ENCODE measurements around the gene ICOSLG.
"Not testable (repeated sequence)": the region's sequence is repeated elsewhere in the genome, so short reads cannot be mapped to it uniquely, and the experiment has no call there.

The ICOSLG gene

GRCh38 chr21:44258056-44258725 lies 17.4 kb upstream of the ICOSLG start:
- ChIA-PET POLR2A (no interaction called here), CTCF (interaction anchor here (1.1 to 1.7 kb wide), 2 partner anchors 10 to 40 kb away, joined by 3 to 6 read pairs; no protein-coding TSS in a partner anchor)
- no peak for DNase-seq (ENCODE audit: extremely low spot score)

DNA sequence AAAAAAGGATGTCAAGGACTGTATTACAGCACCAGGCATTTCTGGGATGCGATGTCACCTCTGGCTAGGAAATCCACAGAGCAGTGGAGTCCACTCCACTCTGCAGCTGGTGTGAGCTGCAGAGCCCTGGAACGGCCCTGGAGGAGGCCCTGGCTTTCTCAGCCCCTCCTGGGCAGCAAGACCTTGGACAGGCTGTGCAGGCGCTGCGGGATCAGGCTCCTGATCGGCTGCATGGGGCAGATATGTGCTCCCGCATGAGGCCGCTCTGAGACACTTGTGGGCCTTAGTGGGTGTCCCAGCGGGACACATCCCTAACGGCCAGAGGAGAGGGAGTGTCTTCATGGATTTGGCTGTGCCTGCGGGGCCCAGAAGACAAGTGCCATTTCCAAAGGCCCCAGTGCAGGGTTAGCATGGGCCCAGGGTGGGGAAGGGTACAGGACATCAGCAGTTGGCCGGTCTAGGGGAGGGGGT lies 14.8 kb upstream of the ICOSLG start:
- DNase-seq (ENCODE audit: extremely low spot score): no peak
- POLR2A ChIA-PET: no interaction called here
- CTCF ChIA-PET: interaction anchor here (1.7 to 1.8 kb wide), 2 partner anchors 12 to 42 kb away, joined by 6 to 7 read pairs; no protein-coding TSS in a partner anchor
- no peak for TF ChIP-seq CTCF (IDR thresholded peaks at IDR 0.05; ENCODE audit: control extremely low read depth, extremely low read depth, low read depth, missing control alignments)

More at GRCh38 chr21:44258056-44258725, 17.4 kb upstream of the ICOSLG start:
- TF ChIP-seq CTCF (IDR thresholded peaks at IDR 0.05; ENCODE audit: control extremely low read depth, extremely low read depth, low read depth, missing control alignments): no peak

- POLR2A ChIA-PET: interaction anchor here (0.5 kb wide), 1 partner anchor 10 kb away, joined by 5 read pairs; no protein-coding TSS in a partner anchor
- CTCF ChIA-PET: interaction anchor here (1.7 to 1.8 kb wide), 2 partner anchors 14 to 44 kb away, joined by 6 to 7 read pairs; no protein-coding TSS in a partner anchor
- DNase-seq (ENCODE audit: extremely low spot score): no peak
- TF ChIP-seq CTCF (IDR thresholded peaks at IDR 0.05; ENCODE audit: control extremely low read depth, extremely low read depth, low read depth, missing control alignments): no peak
These were observed 13.3 kb upstream of the ICOSLG start for GRCh38 chr21:44253832-44254710.

GRCh38 chr21:44249204-44250037 lies 8.7 kb upstream of the ICOSLG start:
- CTCF ChIA-PET; DNase-seq (ENCODE audit: extremely low spot score); POLR2A ChIA-PET: not testable (repeated sequence)

DNA sequence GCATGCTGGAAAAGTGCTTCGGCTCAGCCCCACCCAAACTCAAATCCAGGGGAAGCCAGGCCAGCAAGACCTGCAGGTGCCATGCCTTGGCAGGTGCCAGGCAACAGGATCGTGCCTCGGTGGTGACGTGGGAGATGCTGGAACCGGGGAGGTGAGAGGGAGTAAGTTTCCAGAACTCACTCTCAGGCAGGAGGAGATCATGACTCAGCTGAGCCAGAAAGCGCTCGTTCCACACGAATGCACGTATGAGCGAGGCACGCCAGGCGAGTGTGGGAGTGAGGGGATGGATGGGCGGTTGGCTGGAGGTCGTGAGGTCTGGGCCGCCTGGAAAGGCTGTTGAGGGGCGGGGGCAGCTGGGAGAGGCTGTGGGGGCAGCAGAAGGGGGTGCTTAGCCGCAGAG lies 7.2 kb upstream of the ICOSLG start:
- CTCF ChIA-PET; DNase-seq (ENCODE audit: extremely low spot score); POLR2A ChIA-PET: not testable (repeated sequence)

- CTCF ChIA-PET; POLR2A ChIA-PET; DNase-seq (ENCODE audit: extremely low spot score): not testable (repeated sequence)
These were observed 3.2 kb upstream of the ICOSLG start for GRCh38 chr21:44243980-44244379.

DNA sequence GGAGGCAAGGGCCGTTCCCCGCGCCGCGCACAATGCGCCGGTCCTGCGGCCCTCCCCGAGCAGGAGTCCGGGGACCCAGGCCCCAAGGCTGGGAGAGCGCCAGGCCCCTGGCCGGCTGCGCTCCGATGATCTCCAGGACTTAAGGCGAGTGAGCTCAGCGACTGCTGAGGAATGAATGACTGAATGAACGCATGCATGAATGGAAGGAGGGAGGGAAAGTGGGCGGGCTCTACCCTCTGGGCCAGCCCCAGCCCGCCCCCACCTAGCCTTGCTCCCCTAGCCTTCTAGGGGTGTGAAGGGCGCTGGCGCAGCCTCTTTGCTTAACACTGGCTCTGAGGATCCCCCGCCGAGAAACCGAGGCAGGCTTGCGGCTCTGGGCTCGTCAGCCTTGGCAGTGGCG lies 538 bp upstream of the ICOSLG start:
- POLR2A ChIA-PET; DNase-seq (ENCODE audit: extremely low spot score); CTCF ChIA-PET: not testable (repeated sequence)

DNA sequence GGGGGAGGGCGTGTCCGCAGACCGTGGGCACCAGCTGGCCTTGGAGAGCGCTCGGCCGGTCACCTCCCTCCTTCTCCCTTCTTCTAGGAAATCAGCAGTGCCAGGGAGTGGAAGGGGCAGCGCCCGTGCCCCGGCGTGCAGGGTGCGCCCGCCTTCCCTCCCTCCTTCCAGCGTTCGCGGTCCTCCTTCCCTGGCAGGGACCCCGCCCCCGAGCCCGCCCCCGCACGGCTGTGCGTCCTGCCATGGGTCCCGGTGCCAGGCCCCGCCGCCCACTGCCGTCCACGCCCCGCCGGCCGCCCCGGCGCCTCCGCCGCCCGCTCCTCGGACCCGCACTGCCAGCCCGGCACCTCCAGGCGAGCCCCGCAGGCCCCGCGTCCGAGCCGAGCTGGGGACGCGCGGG lies 390 bp downstream of the ICOSLG start:
- CTCF ChIA-PET; POLR2A ChIA-PET; DNase-seq (ENCODE audit: extremely low spot score): not testable (repeated sequence)

GRCh38 chr21:44229561-44229960 lies 11.2 kb downstream of the ICOSLG start:
- DNase-seq (ENCODE audit: extremely low spot score); CTCF ChIA-PET; POLR2A ChIA-PET: not testable (repeated sequence)

DNA sequence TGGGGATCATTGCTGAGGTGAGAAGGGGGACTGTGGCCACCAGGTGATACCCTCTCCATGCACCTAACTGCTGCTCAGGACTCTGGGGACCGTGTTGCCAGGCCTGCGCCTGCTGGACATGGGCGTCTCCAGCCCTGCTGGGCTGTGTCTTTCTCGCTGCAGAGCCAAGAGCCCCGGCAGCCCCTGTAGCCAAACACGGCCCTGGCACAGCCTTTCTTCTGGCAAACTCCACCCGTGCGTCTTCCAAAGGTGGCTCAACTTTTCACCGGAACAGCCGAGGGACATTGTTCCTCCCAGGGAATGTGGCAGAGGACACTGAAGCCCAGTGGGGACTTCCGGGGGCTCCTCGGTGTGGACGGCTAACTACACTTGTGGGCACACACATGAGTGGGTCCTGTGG lies 12.6 kb downstream of the ICOSLG start:
- POLR2A ChIA-PET; CTCF ChIA-PET; DNase-seq (ENCODE audit: extremely low spot score): not testable (repeated sequence)

GRCh38 chr21:44227614-44228013 lies 13.1 kb downstream of the ICOSLG start:
- DNase-seq (ENCODE audit: extremely low spot score); CTCF ChIA-PET; POLR2A ChIA-PET: not testable (repeated sequence)

DNA sequence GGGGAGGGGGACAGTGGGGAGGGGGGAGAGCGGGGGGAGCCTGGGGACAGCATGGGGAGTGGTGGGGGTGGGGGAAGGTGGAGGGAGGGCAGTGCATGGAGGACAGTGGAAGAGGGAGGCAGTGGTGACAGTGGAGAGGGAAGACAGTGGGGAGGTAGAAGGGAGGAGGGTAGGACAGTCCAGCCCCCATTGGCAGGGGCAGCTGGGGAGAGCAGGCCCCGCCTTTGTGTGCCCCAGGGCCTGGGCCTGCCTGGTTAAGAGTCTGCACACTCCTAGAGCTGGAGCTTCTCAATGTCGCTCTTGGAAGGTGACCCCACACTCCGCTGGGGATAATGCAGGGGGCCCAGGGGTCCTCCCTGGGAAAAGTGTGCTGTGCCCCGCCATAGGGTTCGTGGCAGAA lies 15.1 kb downstream of the ICOSLG start:
- DNase-seq (ENCODE audit: extremely low spot score); CTCF ChIA-PET; POLR2A ChIA-PET: not testable (repeated sequence)

DNA sequence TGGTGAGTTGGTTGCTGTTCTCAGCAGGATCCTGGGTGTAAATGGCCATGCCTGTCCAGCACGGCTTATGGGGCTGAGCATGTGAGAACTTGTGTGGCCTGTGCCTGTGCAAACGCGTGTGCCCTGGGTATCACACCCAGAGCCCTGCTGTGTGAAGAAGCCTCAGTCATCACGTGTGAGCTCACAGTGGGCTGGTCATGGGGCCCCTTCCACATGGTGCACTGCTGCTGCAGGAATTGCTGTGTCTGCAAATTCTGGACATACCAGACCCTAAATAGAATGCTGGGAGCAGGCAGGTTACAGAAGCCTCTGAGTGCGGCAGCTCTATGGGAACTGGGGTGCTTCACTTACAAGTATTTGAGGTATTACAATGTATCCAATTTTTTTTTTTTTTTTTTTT lies 17.4 kb downstream of the ICOSLG start:
- DNase-seq (ENCODE audit: extremely low spot score); POLR2A ChIA-PET; CTCF ChIA-PET: not testable (repeated sequence)

- POLR2A ChIA-PET; DNase-seq (ENCODE audit: extremely low spot score); CTCF ChIA-PET: not testable (repeated sequence)
These were observed 20.1 kb downstream of the ICOSLG start for GRCh38 chr21:44220674-44221073.
